CD4-positive, alpha-beta T cell treated with Interleukin-17A for 4 hours (primary cell): ENCODE results near the gene ADARB2.

Experiments used
- DNase-seq: peaks from one replicate; pipeline ENCODE4 v3.0.0-alpha.2; 2020; ENCODE audit warnings: mixed read lengths

The ADARB2 gene

DNA sequence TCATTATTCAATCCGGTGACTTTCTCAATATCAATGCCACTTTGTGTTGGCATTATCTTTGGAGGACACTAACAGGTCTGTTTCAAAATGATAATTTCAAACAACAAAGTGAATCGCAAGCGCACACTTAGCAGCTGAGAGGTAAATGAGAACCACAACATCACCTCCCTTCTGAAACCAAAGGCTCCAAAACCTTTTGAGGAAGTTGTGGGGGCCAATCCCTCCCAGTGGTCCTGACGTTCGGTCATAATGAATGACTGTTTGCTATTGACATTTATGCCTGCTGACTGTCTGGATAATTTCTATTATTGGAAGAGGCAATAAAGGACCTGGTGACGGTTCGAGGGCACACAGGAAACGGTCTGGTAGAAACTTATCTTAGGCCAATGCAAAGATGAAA, 1.8 kb downstream of the ADARB2 start:
- DNase-seq, result no peak

DNA sequence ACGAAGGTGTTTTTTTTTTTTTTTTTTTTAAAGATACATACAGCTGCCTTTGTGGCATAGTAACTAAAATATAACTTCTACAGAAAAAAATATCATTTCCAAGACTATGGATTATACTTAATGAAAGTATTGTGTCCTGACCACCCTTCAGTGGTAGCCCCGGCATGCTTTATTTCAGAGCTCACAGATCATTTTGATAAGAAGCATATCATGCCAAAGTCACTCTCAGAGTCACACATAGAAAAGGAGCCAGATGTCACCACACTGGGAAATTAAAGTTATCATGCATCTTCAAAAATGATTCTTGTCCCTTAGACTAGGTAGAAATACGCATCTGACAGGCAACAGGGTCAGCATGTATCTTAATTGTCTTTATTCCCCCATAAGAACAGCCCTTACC, 3.0 kb downstream of the ADARB2 start:
- no peak for DNase-seq

DNA sequence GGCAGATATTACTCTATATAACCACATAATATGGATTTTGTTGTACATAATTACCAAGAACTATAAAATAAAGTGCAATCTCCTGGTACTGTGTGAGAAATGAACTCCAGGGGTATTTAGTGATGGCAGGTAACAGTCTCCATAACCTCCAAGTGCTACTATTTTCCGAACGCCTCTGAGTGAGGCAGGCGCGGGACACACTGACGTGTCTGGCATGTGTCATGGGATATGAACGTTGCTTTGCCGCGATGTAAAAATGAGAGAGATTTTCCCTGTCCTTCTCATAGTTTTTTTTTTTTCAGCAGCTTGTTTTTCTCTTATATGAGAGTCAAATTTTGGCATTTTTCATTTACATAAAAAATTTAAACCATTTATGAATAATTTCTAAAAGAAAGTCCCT, 3.6 kb downstream of the ADARB2 start:
- no peak for DNase-seq

DNA sequence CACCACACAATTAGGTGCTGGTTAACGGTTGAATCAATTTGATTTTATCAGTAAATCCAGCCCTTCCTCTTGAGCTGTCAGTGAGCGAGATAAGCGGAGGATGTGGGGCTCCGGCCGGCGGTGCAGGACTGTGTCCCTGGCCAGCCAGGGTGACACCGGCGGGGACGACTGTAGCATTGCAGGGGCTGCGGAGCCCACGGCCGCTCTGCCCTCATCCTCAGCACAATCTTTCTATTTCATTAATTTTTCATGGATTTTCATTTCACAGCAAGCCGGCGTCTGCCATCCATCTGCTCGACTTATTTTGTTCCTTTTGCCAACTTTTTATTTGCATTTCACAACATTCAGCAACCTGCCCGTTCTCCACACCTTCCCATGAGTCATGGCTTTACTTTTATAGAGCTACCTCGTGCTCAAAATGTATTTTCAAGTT, 4.7 kb downstream of the ADARB2 start:
- DNase-seq, result no peak

DNA sequence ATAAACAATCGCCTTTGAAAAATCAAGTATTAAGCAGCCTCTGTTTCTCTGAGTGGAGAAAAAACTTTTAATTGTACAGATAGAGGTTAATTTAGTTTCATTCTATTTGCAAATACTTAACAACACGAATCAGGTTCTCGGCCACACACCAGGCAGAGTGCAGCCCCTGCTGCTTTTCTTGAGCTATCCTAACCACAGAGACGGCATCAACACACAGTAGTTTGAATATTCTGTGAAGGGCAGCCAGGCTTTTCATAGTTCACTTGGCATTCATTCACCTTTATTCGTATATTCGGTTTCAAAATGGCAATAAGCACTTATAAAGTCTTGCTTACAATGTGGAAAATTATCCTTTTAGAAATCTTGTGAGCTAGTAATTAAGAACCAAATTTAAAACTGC, 5.7 kb downstream of the ADARB2 start:
- DNase-seq, result no peak

DNA sequence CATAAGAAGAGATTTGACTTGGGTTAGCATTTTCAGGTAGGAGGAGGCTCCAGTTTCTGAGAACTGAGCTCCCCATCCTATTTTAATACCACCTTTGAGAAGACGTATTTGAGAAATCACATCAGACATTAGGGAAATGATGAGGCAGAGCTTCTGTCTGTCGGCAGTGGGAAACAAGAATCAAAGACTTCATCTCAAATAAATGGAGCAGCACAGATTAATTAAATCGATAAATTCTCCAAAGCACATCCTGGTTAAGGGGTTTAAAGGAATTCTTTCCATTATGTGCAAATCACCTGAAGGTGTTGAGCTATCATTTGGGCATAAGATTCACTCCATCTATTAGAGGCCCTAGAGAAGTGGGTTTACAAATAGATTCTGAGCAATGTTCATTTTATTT, 7.6 kb downstream of the ADARB2 start:
- no peak for DNase-seq

DNA sequence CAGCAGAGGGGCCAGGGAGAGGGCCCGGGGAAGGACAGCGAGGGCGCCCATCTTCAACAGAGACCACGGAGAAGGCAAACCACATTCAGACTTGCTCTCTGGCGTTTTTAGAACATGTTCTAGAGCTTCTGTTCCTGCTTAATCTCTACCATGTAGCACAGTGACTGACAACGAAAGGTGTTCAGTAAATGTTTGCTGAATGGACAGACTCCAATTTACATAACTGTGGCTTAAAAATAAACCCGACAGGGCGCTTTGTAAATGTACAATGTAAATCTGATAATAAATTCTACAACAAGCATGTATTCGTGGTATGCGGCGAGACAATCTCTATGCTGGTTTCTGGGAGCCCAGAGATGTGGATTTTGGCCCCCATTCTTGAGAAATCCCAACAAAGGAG, 10.5 kb downstream of the ADARB2 start:
- DNase-seq, result no peak

DNA sequence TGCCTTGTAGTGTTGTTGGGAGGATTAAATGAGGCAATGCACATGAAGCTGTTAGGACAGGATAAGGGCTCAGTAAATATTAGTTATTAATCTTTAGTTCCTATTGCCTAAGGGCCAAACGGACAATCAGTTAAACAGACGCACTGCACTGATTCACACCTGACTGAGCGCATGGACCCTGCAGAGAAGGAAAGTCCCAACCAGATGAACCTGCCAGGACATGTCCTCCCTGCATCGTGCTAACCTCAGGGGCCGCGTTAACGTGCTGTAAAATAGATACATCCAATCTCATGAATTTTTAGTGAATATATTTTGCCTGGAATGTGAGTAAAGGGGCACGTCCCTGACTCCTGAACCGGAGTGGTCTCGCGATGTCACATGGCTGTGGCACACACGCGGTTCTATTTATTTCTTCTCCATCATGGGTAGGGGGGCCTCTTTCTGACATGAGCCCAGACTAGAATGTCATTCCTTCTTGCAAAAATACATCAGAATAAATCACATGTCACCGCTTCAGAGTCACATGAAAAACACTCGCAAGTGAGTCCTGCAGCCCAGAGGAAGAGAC, 12.3 kb downstream of the ADARB2 start:
- DNase-seq, result no peak

DNA sequence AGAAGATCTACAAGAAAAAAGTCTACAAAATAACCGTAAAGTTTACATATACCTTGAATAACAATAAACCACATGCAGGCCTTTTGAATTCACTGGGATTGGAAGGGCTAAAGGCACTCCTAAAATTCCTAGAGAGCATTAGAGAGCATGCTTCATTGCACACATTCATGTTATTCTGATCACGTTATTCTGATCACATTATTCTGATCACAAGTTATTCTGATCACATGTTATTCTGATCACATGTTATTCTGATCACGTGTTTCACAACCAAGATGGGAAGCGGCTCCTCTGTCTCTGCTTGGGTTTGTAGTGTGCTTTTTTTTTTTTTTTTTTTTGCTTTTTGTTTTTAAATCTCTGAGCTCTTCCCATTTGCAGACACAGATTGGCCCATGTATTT, 20.5 kb downstream of the ADARB2 start:
- no peak for DNase-seq

DNA sequence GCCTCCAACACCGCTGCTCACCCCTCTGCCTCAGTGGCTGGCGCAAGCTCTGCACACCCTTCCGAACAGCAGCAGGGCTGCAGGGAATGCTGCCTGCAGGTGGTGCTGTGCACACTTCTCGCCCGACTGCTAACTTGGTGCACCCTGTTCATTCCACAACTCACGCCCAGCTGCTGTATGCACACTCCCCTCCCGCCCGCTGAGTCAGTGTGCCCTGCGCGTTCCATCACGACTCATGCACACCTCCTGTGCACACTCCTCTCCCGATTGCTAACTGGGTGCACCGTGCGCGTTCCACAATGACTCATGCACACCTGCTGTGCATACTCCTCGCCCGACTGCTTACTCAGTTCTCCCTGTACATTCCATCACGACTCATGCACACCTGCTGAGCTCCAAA, 21.5 kb downstream of the ADARB2 start:
- no peak for DNase-seq

DNA sequence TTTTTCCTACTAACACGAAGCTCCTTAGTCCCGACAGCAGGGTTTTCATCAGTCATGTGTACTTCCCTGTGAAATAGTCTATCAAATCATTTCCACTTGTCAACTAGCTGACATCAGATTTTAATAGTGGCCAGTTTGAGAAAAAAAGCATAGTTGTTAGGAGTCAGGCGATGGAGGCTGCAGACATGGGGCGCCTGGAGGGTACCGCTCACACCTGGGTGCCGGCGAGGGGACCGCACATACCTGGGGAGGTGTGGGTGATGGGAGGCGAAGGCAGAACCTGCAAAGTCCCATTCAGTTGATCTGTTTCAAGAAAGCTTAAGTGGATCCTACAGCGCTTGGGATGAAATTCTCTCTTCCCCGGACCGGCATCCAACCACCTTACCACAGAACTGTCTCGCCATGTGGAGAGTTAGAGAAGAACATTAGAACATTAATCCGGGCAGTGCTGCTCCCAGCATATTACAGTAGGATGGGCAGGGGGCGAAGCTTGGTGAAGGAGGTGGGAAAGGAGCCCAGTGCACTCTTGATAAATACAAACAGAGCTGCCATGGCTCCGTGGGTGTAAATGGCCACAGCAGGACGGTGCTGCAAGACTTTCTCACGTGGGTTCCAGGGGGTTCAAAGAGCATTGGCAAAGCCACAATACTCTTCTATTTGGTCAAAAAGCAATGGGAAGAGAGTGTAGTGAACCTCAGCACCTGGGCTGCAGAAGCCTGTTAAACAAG, 24.2 kb downstream of the ADARB2 start:
- DNase-seq, result no peak

DNA sequence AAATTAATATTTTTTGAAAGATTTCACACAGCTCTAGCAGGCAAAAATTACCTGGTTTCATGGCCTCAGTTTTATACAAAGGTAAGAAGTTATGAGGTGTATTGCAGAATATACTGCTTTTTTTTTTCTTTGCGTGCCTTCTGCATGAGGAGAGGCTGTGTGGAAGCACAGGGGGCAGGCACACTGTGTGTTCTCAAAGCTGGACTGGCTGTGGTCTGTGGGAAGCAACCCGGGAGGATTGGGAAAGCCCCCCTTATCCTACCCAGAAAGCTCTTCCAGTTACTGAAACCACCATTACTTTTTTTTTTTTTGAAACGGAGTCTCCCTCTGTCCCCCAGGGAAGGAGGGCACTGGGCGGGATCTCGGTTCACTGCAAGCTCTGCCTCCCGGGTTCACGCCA, 25.0 kb downstream of the ADARB2 start:
- DNase-seq, result no peak

DNA sequence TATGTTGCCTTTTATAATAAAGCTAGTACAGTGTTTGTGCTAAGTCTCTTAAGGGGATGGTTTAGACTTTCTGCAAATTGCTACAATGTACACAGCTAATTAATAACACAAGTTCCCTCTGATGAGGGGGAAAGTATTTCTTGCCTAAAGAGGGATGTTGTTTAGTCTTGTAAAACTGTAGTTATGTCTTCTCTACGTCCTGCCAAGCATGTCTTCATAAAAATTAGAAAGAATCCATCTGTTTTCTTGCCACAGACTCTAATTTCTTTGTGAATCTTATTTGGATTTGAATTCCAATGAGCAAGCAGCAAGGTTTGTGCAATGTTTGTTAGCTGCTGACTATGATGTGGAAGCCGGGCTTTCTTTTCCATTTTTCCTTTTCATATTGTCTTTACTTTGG, 28.2 kb downstream of the ADARB2 start:
- DNase-seq, result no peak

DNA sequence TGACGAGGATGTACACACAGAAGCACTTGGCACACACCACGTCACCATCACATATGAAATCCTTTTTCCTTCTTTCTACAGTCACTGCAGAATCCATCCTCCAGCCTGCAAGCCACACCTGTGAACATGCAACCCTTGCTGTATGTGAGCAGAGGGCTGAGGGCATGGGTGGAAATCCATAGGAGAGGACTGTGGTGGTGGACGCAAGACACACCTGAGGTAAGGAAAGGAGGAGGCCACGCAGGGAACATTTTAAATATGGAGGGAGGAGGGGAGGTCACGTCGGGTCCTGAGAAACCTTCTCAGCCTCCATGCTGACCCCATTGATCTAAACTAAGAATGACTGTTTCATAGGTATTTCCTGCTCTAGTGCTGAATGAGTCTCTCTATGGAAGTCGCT, 28.6 kb downstream of the ADARB2 start:
- DNase-seq, result no peak

DNA sequence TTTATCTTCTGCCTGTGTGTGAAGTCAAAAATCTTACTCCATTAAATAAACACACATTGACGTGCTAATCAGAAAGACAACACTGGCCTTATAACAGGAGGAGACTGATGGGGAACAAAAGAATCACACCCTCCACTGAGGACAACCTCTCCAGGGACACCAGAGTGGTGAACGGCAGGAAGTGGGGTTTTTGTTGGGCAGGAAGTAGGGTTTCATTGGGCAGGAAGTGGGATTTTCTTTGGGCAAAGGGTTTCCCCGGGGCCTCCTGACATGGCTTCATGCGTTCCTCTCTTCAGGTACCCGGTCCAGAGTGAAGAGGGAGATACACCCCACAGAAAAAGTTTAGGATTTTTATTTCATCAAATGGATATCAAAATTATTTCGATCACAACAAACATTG, 30.6 kb downstream of the ADARB2 start:
- DNase-seq, result no peak

DNA sequence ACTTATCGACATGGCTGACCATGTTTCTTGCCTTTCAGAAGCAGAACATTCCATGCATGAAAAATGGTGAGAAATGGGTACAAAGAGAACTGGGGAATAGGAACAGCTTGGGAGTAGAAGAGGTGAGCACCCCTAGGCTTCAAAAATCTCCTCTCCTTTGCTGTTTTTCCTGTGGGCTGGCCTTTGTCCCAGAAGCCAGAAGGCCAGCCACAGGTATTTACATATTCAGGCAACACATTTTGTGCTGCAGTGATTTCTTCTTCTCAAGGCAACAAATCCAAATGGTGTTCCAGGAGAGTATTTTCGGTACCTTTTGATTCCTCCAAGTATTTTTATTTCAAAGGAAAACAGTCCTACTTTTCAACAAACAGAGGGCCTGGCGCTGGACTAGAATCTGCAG, 31.1 kb downstream of the ADARB2 start:
- no peak for DNase-seq

DNA sequence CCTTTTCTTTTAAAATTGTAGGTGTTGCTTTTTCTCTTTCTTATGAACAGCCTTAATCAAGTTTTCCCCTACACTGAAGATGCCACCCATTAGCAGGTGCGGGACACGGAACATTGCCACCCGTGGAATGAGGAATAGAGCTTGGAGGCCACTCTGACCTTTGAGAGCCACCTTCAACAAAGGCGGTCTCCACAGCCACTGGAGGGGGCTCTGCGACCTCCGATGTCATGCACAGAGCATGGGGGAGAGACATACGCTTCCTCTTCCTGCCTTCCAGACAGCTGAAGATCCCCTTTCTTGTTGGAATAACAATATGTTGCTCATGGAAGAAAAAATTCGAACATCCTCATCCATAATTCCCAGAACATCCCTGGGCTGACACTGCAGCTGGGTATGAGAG, 39.1 kb downstream of the ADARB2 start:
- no peak for DNase-seq

DNA sequence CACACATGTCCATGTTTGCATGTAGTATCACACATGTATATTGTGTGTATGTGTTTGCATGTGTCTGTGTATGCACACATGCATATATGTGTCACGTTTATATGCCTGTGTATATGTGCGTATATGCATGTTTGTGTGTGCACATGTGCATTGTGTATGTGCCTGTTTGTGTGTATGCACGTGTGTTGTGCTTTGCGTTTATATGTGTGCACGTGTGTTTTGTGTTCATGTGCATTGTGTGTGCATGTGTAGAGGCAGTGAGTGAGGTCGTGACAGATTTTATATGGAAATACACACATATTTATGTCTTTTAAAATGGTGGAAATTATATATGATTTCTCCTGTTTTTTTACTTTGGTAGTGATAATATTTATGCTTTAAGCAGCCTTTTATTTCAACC, 41.2 kb downstream of the ADARB2 start:
- no peak for DNase-seq

DNA sequence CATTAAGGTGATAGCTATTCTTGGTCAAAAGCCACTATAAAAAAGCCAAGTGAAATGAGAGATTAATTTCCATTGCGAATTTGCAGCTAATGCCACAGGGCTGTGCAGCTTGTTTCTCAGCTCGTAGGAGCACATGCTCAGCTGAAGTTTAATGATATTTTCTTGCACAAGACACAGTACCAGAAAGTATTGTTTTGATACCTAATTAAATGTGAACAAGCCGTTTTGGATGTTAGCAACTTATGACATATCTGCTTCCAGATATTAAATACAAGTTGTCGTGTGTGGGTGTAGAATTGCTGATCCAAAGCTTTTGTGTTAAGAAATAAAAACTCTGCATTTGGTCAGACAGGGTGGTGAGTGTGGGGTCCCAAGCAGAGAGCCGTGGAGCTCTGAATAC, 47.2 kb downstream of the ADARB2 start:
- no peak for DNase-seq

DNA sequence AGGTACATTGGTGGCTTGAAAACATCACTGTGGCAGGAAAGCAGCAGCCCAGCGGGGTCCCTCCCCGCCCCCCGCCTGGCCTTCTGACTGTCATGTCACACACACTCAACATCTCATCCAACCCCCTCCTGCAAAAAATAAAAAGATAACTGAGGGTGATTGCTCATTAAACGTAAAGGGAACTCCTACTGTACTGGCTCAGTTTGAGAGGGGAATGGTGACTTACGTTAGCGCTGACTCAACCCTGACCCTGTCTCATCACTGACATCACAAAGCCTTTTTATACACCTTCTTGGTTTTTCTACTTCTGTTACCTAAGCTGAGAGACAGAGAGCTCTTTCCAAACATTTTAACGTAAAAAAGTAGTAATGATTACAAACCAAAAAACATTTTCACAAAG, 48.8 kb downstream of the ADARB2 start:
- DNase-seq, result no peak

DNA sequence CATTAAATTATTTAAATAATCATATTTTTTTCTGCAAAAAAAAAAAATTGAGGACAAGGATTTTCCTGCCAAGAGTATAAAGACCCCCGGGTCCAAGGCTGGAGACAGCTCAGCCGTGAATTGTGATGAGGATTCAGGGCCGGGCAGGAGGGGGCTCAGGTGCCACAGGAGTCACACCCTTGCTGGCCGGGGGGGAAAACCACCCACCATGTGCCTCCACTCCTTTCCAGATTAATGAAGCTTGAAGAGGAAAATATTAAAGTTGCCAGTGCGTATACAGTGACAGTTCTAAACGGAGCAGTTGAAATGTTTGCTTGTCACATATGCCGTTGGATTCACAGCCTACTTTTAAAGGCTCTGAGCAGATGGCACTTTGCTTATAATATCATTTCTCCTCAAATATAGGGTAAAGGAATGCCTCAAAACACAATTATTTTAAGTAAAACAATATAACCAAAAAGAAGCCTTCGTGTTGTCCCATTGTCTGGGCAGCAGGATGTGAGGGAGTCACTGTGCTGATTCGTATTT, 49.6 kb downstream of the ADARB2 start:
- no peak for DNase-seq

DNA sequence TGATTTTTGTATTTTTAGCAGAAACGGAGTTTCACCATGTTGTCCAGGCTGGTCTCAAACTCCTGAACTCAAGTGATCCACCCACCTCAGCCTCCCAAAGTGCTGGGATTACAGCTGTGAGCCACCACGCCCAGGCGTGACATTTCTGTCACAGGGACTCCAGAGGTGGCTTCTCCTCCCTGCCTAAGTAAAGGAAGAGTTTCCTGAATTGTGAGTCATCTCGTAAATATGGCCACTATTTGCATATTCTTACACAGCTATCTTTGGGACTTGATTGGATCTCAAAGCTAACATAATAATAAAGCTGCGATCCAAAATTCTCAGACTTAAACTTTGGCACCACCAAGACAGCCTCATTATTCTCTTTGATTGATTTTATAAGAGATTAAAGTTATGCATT, 50.1 kb downstream of the ADARB2 start:
- DNase-seq, result no peak

DNA sequence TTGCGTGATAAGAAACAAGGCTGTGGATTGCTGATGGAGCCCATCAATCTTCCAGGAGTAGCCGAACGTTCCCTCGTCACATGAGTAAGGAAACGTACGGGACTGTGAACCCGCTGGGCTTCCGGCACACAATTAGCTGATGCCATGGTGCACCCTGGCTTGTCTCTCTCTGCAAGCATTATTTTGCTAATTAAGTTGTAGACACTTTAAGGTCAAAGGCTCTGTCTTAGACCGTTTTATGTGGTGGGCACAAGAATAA, 50.9 kb downstream of the ADARB2 start:
- no peak for DNase-seq

DNA sequence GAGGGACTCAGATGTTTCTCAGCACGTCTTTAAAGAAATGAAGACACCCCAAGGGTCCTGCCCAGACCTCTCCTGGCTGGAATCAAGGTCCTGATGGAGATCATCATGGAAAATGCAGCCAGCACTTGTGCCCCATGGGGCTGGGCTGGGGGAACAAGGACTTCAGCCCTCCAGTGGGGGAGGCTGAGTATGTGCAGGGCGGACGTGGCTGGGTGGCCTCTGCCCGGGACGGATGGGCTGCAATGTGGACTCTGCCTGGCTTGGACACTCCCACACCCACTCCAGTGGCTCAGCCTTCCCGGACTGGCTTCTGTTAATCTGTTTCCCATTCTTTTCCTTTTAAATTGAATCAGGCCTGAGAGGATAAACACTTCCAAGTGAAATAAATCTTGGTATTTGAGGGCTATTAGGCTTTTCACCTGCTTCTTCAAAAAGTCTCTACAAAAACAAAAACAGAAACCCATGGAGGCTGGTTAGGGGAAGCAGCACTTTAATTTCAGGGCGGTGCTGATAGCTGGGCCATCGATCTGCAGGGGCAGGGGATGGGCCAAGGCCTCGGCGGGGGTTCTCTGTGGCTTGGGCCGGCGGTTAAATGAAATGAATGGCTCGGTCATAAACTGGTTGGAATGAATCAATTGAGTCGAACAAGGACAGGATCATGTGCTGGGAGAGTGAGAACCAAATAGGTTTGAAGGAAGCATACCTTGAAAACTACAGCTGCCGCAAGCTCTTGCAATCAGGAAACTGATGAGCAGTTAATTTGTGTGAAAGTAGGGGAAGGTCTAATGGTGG, 51.4 kb downstream of the ADARB2 start:
- no peak for DNase-seq
